ENCODE results near the gene PMEPA1. TPM values are rescaled to one million over a fixed set of nuclear protein-coding genes. Genes with fewer than 3 reads are reported as not detected.

The PMEPA1 gene
- total RNA-seq, 1 experiment from 2014 or later: 1.9 TPM

DNA sequence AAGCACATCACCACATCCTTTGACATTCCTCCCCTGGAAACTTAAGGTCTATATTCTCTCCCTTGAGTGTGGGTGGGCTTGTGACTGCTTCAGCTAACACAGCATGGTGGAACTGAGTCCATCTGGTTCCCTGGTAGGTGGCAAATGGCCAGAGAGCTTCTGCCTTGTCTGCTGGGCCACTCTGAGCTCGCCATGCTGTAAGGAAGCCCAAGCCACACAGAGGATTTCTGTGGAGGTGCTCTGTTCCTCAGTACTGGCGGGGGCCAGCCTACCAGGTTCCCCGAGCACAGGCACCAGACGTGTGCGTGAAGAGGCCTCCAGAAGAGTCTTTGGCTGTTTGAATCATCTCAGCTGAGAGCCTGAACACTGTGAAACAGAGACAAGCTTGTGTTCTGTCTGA lies 41.6 kb upstream of the PMEPA1 start:
- Histone ChIP-seq H3K4me2 (ENCODE audit: low read depth, low read length, poor library complexity, severe bottlenecking) (no peak overlapping the region), H3K4me1 (ENCODE audit: low read length) (peaks cover 12% of the 10 kb centered on the region), H3K4me3 (ENCODE audit: low read length) (no peak overlapping the region), H2AFZ (ENCODE audit: low read length) (no peak overlapping the region), H3K9ac (ENCODE audit: low read length) (no peak overlapping the region), H3K36me3 (ENCODE audit: insufficient read depth, low read length) (no peaks in the 10 kb centered on the region), H3K9me3 (ENCODE audit: low read length) (no peaks in the 10 kb centered on the region), H3K9me2 (replicated peaks; ENCODE audit: insufficient read depth, low read length) (no peaks in the 10 kb centered on the region), H3K79me2 (ENCODE audit: low read length) (no peaks in the 10 kb centered on the region), H3K27ac (ENCODE audit: low read length) (no peak overlapping the region), H4K20me1 (ENCODE audit: insufficient read depth, low read depth, low read length) (no peaks in the 10 kb centered on the region), H3K27me3 (ENCODE audit: low read length) (no peaks in the 10 kb centered on the region)
- DNase-seq: no peak

DNA sequence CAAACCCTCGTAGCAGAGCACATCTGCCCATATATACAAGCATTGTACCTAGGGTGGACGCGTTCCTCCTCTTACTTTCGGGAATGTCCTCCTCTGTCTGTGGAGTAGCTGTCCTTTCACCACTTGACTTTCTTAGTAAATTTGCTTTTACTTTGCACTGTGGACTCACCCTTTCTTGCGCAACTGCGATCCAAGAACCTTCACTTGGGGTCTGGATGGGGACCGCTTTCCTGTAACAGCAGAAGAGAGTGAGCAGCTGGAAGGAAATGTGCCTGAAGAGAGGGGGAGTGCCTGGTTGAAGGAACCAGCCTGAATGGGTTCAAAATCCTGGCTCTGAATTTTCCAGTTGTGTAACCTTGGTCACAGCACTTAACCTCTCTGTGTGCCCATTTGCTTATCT lies 40.1 kb upstream of the PMEPA1 start:
- no peak overlapping the region for H2AFZ ChIP-seq (ENCODE audit: low read length)

GRCh38 chr20:57749131-57749690 lies 39.4 kb upstream of the PMEPA1 start:
- no peak overlapping the region for H3K4me3 ChIP-seq (ENCODE audit: low read length)
- peaks cover 12% of the 10 kb centered on the region for H3K4me1 ChIP-seq (ENCODE audit: low read length)
- no peak overlapping the region for H3K27ac ChIP-seq (ENCODE audit: low read length)
- no peaks in the 10 kb centered on the region for H3K9me2 ChIP-seq (replicated peaks; ENCODE audit: insufficient read depth, low read length)
- no peaks in the 10 kb centered on the region for H3K27me3 ChIP-seq (ENCODE audit: low read length)
- no peak overlapping the region for H3K4me2 ChIP-seq (ENCODE audit: low read depth, low read length, poor library complexity, severe bottlenecking)
- no peaks in the 10 kb centered on the region for H4K20me1 ChIP-seq (ENCODE audit: insufficient read depth, low read depth, low read length)
- no peak for DNase-seq
- H3K36me3 ChIP-seq (ENCODE audit: insufficient read depth, low read length): no peaks in the 10 kb centered on the region
- H3K79me2 ChIP-seq (ENCODE audit: low read length): no peaks in the 10 kb centered on the region
- H2AFZ ChIP-seq (ENCODE audit: low read length): no peak overlapping the region
- H3K9me3 ChIP-seq (ENCODE audit: low read length): no peaks in the 10 kb centered on the region
- H3K9ac ChIP-seq (ENCODE audit: low read length): no peak overlapping the region

More for the DNA sequence above, 40.1 kb upstream of the PMEPA1 start:
- H3K4me1 ChIP-seq (ENCODE audit: low read length): peaks cover 12% of the 10 kb centered on the region
- no peaks in the 10 kb centered on the region for H4K20me1 ChIP-seq (ENCODE audit: insufficient read depth, low read depth, low read length)
- H3K27ac ChIP-seq (ENCODE audit: low read length): no peak overlapping the region
- no peaks in the 10 kb centered on the region for H3K36me3 ChIP-seq (ENCODE audit: insufficient read depth, low read length)
- H3K9me3 ChIP-seq (ENCODE audit: low read length): no peaks in the 10 kb centered on the region
- no peaks in the 10 kb centered on the region for H3K9me2 ChIP-seq (replicated peaks; ENCODE audit: insufficient read depth, low read length)
- no peak overlapping the region for H3K9ac ChIP-seq (ENCODE audit: low read length)
- no peaks in the 10 kb centered on the region for H3K27me3 ChIP-seq (ENCODE audit: low read length)
- no peak overlapping the region for H3K4me3 ChIP-seq (ENCODE audit: low read length)
- no peak overlapping the region for H3K4me2 ChIP-seq (ENCODE audit: low read depth, low read length, poor library complexity, severe bottlenecking)
- no peak for DNase-seq
- H3K79me2 ChIP-seq (ENCODE audit: low read length): no peaks in the 10 kb centered on the region

- no peaks in the 10 kb centered on the region for H3K36me3 ChIP-seq (ENCODE audit: insufficient read depth, low read length)
- no peaks in the 10 kb centered on the region for H3K79me2 ChIP-seq (ENCODE audit: low read length)
- H4K20me1 ChIP-seq (ENCODE audit: insufficient read depth, low read depth, low read length): no peaks in the 10 kb centered on the region
- no peak for DNase-seq
- H2AFZ ChIP-seq (ENCODE audit: low read length): no peak overlapping the region
- no peak overlapping the region for H3K4me2 ChIP-seq (ENCODE audit: low read depth, low read length, poor library complexity, severe bottlenecking)
- no peaks in the 10 kb centered on the region for H3K9me2 ChIP-seq (replicated peaks; ENCODE audit: insufficient read depth, low read length)
- no peak overlapping the region for H3K27ac ChIP-seq (ENCODE audit: low read length)
- peaks cover 10% of the 10 kb centered on the region for H3K4me1 ChIP-seq (ENCODE audit: low read length)
- no peaks in the 10 kb centered on the region for H3K27me3 ChIP-seq (ENCODE audit: low read length)
- no peaks in the 10 kb centered on the region for H3K9me3 ChIP-seq (ENCODE audit: low read length)
- no peak overlapping the region for H3K9ac ChIP-seq (ENCODE audit: low read length)
- H3K4me3 ChIP-seq (ENCODE audit: low read length): no peak overlapping the region
Measured at GRCh38 chr20:57748601-57749130, 38.9 kb upstream of the PMEPA1 start.

DNA sequence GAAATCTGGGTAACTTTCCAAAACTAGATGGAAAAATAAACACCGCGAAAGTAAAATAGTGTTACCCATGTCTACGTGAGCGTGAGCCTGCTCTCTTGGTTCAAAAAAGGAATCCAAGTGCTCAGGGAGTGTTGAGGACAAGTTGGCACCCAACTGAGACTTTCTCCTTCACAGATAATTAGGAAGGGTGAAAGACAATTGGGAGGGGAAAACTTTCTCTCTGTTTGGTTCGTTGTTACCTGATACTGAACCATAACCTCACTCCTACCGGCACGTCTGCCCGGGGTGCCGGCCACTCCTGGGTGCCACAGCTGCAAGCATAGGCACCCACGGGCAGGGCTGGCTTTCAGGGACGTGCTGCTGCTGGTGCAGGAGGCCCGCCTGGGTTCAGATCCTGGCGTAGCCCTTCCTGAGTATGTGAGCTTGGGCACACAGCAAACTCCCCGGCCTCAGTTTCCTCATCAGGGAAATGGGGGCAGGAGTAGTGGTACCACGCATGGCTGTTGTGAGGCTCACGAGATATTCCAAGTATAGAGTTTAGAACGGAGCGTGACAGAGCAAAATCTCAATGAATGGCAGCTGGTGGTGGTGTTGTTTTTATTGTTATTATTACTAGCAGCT lies 38.2 kb upstream of the PMEPA1 start:
- Histone ChIP-seq H3K36me3 (ENCODE audit: insufficient read depth, low read length) (no peaks in the 10 kb centered on the region), H3K9me2 (replicated peaks; ENCODE audit: insufficient read depth, low read length) (no peaks in the 10 kb centered on the region), H4K20me1 (ENCODE audit: insufficient read depth, low read depth, low read length) (no peaks in the 10 kb centered on the region), H3K79me2 (ENCODE audit: low read length) (no peaks in the 10 kb centered on the region), H3K4me2 (ENCODE audit: low read depth, low read length, poor library complexity, severe bottlenecking) (no peak overlapping the region), H3K4me3 (ENCODE audit: low read length) (no peak overlapping the region), H3K27me3 (ENCODE audit: low read length) (no peaks in the 10 kb centered on the region), H2AFZ (ENCODE audit: low read length) (no peak overlapping the region), H3K9ac (ENCODE audit: low read length) (no peak overlapping the region), H3K4me1 (ENCODE audit: low read length) (peaks cover 3% of the 10 kb centered on the region), H3K27ac (ENCODE audit: low read length) (no peak overlapping the region), H3K9me3 (ENCODE audit: low read length) (no peaks in the 10 kb centered on the region)
- DNase-seq: no peak

- Histone ChIP-seq H4K20me1 (ENCODE audit: insufficient read depth, low read depth, low read length) (no peaks in the 10 kb centered on the region), H3K9me2 (replicated peaks; ENCODE audit: insufficient read depth, low read length) (no peaks in the 10 kb centered on the region), H2AFZ (ENCODE audit: low read length) (no peak overlapping the region), H3K9ac (ENCODE audit: low read length) (no peak overlapping the region), H3K27ac (ENCODE audit: low read length) (no peak overlapping the region), H3K79me2 (ENCODE audit: low read length) (no peaks in the 10 kb centered on the region), H3K36me3 (ENCODE audit: insufficient read depth, low read length) (no peaks in the 10 kb centered on the region), H3K9me3 (ENCODE audit: low read length) (no peaks in the 10 kb centered on the region), H3K4me1 (ENCODE audit: low read length) (no peaks in the 10 kb centered on the region), H3K4me2 (ENCODE audit: low read depth, low read length, poor library complexity, severe bottlenecking) (no peak overlapping the region), H3K27me3 (ENCODE audit: low read length) (no peaks in the 10 kb centered on the region), H3K4me3 (ENCODE audit: low read length) (no peak overlapping the region)
- no peak for DNase-seq
Measured at GRCh38 chr20:57746832-57747404, 37.1 kb upstream of the PMEPA1 start.

DNA sequence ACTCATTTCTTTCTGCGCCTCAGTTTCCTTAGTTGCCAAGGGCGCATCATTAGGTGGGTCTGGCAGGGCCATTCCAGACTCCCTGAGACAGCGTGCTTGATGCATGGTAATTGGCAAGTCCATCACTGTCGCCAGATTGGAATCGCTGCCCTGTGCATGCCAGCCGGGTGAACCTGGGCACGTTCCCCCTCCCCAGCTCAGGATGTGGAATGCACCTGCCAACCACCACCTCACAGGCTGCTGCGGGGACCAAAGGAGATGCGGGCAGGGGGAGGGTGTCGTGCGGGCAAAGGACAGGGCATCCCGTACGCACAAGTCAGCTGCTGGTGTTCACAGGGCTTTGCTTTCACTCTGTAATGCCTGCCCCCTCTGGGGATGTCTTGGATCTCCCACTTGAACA lies 36.4 kb upstream of the PMEPA1 start:
- no peak overlapping the region for H3K27ac ChIP-seq (ENCODE audit: low read length)
- H2AFZ ChIP-seq (ENCODE audit: low read length): no peak overlapping the region
- H3K36me3 ChIP-seq (ENCODE audit: insufficient read depth, low read length): no peaks in the 10 kb centered on the region
- H3K4me2 ChIP-seq (ENCODE audit: low read depth, low read length, poor library complexity, severe bottlenecking): no peak overlapping the region
- H3K27me3 ChIP-seq (ENCODE audit: low read length): no peaks in the 10 kb centered on the region
- H3K79me2 ChIP-seq (ENCODE audit: low read length): no peaks in the 10 kb centered on the region
- H3K4me3 ChIP-seq (ENCODE audit: low read length): no peak overlapping the region
- H4K20me1 ChIP-seq (ENCODE audit: insufficient read depth, low read depth, low read length): no peaks in the 10 kb centered on the region
- no peaks in the 10 kb centered on the region for H3K4me1 ChIP-seq (ENCODE audit: low read length)
- H3K9me2 ChIP-seq (replicated peaks; ENCODE audit: insufficient read depth, low read length): no peaks in the 10 kb centered on the region
- no peak overlapping the region for H3K9ac ChIP-seq (ENCODE audit: low read length)
- H3K9me3 ChIP-seq (ENCODE audit: low read length): no peaks in the 10 kb centered on the region
- no peak for DNase-seq

DNA sequence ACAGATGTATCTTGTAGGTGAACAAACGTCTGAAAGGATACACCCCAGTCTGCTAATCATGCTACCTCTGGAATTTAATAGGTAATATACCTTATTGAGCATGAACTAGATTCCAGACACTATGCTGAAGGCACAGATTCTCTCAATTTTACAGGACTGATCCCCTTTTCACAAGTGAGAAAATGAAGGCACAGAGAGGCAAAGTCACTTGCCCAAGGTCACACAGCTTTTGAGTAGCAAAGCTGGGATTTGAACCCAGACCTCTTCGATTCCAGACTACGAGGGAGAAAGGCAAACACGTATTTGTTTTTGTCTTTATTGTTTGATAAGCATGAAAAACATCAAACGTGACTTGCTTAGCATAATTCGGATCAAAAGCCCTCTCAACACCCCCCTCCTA lies 34.4 kb upstream of the PMEPA1 start:
- H3K9ac ChIP-seq (ENCODE audit: low read length): no peak overlapping the region
- H3K9me2 ChIP-seq (replicated peaks; ENCODE audit: insufficient read depth, low read length): no peaks in the 10 kb centered on the region
- H3K4me2 ChIP-seq (ENCODE audit: low read depth, low read length, poor library complexity, severe bottlenecking): no peak overlapping the region
- no peaks in the 10 kb centered on the region for H3K9me3 ChIP-seq (ENCODE audit: low read length)
- no peaks in the 10 kb centered on the region for H3K79me2 ChIP-seq (ENCODE audit: low read length)
- no peaks in the 10 kb centered on the region for H3K36me3 ChIP-seq (ENCODE audit: insufficient read depth, low read length)
- no peak overlapping the region for H3K4me3 ChIP-seq (ENCODE audit: low read length)
- no peak for DNase-seq
- no peaks in the 10 kb centered on the region for H3K4me1 ChIP-seq (ENCODE audit: low read length)
- H3K27me3 ChIP-seq (ENCODE audit: low read length): no peaks in the 10 kb centered on the region; the same call in 1 of the 2 replicates
- H3K27ac ChIP-seq (ENCODE audit: low read length): no peak overlapping the region
- no peaks in the 10 kb centered on the region for H4K20me1 ChIP-seq (ENCODE audit: insufficient read depth, low read depth, low read length)
- no peak overlapping the region for H2AFZ ChIP-seq (ENCODE audit: low read length)
